HG03108 (cell line): ENCODE measurements around the gene ZNF787.

ENCODE experiments used
- ATAC-seq: cut with Tn5 transposase; IDR thresholded peaks from one replicate; pipeline ENCODE4 v1.9.1; 2021; ENCODE audit warnings: moderate library complexity; ENCODE audit not compliant: unreplicated experiment

ZNF787 gene

DNA sequence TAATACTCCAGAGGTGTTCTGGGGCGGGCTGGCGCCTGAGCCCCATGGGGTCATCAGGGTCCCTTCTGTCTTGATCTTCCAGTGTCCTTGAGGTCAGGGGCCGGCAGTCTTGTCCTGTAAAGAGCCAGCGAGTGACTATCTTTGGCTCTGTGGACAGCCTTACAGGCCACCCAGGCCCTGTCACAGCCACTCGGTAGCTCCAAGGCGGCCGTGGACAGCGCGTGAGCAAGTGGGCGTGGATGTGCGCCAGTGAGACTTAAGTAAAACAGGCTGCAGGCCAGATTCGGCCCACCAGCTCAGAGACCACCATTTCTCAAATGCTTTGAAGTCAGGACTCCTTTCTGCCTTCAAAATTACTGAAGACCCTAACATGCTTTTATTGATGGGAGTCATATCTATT lies 23.7 kb upstream of the ZNF787 start:
- no peak for ATAC-seq

DNA sequence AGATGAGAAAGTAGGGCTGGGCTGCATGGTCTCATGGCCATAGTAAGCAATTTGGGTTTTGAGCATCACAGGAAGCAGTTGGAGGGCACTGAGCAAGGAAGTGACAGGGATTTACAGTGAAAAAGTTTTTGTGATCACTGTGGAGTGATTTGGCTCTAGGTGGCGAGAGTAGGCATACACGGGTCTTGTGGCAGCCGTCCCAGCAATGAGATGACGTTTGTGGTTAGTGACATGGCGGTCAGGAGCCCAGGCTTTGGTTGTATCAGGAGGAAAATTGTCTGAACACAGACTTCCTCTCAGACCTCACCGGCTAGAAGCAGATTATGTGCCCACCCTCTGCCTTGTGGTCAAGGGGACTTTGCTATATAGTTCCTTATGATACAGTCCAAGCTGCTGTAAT lies 23.3 kb upstream of the ZNF787 start:
- no peak for ATAC-seq

DNA sequence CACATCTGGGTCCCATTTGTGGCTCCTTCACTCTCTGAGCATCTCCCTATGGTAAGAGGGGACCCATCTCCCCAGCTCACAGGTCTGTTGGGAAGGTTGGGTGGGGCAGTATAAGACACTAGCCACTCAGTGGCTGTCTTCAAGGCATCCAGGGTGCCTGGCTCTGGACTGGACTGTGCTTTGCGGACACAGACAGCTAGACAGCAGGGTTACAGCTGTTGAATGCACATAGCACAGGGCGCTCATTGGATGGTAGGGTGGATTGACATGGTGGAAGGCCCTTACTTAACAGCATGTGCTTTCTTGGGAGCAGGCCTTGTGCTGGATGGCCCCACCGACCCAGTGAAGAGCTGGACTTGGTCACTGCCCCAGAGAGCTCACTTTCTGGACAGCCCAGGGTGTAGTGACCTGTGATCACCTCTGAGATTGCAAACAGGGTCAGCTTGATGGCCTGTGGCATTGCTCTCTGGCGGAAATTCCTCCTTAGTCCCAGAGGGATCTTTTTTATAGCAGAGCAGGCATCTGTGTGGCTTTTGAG lies 21.9 kb upstream of the ZNF787 start:
- ATAC-seq = no peak

DNA sequence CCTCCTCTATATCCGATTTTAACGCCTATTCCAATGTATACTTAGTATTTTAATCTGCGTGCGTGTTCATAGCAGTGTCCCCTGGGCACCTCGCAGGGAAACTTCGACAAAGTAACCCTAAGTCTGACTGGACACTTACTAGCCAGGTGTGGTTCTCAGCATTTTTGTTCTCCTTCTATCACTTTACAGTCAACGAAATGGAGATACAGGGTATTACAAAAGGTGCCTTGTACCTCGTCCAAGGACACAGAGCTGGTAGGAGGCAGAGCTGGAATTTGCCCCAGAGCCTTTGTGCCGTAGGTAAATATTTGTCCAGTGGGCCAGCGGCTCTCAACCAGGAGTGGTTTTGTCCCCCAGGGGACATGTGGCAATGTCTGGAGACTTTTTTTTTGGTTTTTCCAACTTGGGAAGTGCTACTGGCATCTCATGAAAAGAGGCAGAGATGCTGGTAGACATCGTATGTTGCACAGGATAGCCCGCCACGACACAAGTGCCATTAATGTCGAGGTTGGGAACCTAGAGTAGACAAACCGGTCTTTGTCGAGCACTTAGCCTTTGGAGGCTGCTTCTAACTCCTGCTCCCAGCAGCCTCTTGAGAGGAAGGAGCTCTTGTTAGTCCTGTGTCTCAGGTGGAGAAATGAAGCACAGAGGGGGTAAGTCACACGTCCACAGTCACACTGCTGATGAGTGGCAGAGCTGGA lies 21.1 kb upstream of the ZNF787 start:
- no peak for ATAC-seq

DNA sequence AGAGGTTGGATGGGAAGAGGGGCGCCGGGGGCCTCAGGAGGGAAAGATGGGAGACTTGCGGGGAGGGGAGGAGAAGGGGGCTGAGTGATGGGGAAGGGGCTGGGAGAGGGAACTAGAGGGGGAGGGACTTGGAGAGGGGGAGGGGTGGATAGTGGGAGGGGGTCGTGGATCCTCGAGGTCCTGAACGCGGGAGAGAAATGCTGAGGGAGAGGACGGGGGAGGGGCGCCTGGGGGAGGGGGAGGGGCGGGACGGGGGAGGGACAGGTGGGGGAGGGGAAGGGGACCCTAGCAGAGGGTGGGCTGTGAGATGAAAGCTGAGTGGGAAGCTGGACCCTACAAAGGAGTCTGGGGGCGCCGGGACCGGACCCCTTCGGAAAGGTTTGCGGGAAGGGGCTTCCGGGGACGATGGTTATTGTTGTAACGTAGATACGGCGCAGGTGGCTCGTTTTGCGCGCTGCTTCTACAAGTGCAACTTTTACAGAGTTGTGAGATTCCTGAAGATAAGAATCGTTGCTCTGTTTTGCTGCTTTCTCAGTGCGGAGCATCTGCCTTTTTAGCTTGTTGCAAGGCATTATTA lies 20.4 kb upstream of the ZNF787 start:
- no peak for ATAC-seq

DNA sequence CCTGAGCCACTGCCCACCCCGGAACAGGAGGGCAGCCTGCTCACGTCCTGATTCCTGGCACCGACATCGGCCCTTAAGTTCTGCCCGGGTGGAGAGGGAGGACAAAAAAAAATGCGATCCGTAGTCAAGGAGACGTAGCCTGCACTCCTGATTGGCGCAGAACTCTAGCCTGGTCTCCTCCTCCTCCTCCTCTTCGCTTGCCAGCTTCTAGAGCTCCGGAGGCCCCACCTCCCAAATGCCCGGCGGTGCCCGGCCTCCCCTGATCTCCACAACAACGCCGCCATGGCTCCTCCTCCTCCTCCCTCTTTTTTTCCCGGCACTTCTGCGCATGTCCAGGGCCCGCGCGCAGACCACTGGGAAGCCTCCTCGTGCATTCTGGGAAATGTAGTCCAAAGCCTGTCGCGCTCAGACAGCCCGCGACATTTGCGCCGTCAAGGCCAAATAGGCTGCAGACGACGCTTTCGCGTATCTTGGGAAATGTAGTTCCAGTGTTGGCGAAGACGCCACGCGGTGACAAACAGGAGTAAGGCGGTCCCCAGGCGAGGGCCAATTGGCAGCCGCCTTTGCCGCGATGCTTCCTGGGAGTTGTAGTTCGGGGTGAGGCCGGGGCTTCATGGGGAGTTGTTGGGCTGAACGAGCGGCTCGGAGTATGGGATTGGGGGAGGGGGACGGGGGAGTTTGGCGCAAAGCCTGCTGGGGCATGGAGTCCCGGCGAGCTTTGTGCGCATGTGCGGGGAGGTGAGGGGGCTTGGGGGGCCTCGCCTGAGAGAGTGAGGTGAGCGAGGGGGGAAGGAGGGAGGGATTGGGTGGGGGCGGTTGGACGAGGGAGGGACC lies 19.7 kb upstream of the ZNF787 start, which contains the start of gene ZNF444:
Gene ZNF444, plus strand, starts transcription at position 705 of the 834 bp plus-strand sequence. CDS start 5,625 bp downstream, outside the sequence.
- peak; percentile 87 for ATAC-seq

DNA sequence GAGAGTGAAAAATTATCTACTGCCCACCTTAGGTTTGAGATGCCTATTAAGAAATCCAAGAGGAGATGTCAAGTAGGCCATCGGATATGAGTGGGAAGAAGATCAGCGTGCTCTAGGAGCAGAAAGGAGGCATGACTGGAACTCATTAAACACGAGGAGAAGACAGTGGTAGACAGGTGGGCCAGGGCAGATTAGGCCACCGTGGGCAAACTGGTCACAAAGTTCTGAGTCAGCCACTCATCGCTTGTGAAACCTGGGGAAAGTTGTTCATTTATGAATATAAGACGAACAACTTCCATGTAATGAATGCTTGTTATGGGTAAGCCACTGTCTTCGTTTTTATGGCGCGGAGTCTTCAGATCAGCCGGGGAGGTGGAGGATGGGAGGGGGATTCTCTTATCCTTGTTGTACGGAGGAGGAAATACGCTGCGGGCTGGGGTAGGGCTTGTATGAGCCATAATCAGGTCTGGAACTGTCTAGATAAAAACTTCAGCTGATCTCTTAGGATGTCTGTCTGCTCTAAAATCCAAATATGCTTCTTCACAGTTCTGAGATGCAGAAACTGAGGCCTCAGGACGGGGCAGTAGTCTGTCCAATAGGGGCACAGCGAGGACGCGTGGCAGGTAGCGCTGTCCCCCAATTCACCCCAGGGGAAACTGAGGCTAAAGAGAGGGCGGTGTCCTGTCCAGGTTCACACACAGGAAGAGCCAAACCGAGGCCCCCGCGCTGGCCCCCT lies 18.9 kb upstream of the ZNF787 start:
- ATAC-seq = no peak

DNA sequence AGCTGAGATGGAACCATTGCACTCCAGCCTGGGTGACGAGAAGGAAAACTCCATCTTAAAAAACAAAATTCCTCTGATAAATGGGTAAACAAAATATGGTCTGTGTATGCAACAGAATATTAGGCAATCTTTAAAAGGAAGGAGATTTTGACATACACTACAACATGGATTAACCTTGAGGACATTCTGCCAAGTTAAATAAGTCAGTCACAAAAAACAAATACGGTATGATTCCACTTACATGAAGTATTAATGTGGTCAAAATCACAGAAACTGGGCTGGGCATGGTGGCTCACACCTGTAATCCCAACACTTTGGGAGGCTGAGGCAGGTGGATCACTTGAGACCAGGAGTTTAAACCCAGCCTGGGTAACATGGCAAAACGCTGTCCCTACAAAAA lies 17.0 kb upstream of the ZNF787 start:
- no peak for ATAC-seq

DNA sequence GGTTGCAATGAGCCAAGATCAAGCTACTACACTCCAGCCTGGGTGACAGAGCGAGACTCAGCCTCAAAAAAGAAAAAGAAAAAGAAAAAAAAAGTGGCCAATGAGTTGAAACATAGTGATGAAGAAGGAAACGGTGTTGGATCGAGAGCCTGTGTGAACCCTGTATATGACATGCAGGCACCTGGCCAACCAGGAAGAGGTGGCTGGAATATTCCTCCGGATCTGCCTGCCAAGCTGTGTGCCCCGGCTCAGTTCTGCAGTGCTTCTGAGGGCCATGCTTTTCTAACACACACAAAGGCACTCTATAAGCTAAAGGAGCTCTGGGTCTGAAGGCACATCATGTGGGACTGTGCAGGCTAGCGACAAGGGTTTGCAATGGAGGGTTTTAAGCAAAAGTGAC lies 16.3 kb upstream of the ZNF787 start:
- ATAC-seq = no peak

DNA sequence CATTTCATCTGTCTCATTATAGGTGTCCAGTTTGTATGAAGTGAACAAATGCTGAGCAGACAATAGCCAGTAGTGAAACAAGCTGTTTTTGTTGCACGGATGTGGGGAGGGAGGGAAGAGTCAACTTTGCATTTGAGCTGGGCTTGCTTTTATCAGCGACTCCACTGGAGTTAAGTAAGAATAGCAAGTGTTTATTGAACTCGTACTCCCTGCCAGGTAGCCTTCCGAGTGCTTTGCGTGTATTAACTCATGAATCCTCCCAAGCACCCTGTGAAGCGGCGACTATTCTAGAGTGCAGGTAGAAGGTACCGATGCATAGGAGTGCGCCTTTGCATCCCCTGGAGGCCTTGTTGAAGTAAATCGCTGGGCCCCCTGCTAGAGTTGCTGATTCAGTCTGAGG lies 15.3 kb upstream of the ZNF787 start:
- no peak for ATAC-seq

DNA sequence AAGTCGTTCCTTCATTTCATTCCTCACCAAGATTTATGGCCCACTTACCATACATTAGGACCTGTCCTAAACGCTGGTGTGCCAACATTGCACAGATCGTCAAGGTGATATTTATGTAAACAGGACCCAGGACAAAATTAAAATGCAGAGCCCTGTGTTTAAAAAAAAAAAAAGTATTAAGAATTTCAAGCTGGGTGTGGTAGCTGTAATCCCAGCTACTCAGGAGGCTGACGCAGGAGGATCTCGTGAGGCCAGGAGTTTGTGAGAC lies 13.5 kb upstream of the ZNF787 start:
- no peak for ATAC-seq

DNA sequence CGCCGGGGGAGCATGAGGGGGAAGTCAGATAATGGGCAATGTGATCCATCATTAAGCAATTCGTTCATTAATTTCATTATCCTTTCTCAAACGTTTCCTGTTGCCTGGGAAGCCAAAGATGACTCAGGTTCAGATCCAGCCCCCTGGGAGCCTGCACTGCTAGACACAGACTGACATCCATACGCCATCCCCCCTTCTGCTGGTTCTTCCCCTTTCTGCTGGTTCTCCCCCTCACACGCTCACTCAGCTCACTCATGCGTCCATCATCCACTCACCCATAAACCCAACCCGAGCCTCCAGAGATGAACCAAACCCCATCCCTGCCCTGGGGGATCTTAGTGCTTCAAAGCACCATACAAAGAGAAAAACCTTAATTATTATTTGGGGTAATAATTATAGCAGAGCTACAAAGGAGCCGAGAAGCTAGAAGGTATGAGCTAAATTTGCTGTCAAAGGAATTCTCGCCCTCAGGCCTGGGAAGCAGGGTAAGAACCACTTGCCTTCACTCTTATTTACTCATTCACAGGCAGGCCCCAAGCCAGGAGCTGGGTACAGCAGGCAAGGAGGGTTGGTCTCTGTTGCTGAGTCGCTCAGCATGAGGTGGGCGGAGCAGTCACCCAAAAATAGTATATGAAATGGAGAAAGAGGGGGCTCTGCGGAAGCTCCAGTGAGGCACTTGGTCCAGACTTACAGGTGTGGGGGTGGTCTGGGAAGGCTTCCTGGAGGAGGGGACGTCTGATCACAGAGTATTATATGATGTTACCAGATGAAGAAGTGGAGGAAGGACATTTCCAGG lies 13.0 kb upstream of the ZNF787 start:
- ATAC-seq = no peak

DNA sequence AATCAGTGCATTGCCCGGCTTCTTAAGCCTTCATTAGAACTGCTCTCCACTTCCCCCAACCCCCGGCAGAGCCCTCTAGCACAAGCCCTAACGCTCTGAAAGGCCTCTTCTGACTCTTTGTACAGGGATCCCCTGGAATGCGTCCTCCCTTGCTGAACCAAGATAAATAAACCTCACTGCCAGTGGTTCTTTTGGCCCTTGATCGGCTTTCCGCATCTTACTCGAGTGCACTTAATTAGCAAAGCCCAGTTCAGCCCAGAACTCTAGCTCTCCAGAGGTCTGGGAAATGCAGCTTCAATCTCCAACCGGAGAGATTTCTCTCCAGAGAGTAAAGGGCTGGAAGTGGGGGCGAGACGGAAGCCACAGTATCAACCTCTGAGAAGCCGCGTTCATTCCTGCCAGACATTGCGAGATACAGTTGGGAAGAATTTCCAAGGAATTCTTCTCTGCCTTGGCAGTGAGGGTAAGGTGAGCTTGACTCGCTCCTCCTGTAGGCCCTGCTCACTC lies 11.3 kb upstream of the ZNF787 start:
- no peak for ATAC-seq

DNA sequence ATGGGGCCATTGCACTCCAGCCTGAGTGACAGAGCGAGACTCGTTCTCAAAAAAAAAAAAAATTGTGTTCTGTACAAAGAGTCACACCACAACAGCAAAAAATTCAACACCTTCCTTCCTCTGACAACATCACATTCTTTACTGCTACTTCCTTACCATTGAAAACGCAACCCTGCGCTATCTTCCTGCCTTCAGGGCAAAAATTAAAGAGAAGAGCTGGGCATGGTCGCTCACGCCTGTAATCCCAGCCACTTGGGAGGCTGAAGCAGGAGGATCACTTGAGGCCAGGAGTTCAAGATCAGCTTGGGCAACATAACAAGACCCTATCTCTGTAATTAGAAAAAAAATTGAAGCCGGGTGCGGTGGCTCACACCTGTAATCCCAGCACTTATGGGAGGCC lies 10.6 kb upstream of the ZNF787 start:
- ATAC-seq = no peak

DNA sequence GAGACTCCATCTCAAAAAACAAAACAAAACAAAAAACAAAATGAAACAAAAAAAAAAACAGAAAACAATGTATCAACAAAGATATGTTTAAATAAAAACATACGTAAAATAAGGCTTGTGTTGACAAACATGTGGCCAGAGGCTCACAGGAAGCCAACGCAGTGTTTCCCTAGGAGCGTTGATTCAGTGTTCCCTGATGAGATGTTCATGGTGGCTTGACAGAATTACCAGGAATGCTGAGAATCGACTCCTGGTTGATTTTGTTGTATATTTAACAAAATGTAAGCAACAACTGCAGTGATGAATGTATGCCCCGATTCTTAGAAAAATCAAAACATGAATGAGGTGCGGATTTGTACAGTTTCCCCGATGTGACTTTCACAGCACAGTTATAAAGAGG lies 8.9 kb upstream of the ZNF787 start:
- no peak for ATAC-seq

DNA sequence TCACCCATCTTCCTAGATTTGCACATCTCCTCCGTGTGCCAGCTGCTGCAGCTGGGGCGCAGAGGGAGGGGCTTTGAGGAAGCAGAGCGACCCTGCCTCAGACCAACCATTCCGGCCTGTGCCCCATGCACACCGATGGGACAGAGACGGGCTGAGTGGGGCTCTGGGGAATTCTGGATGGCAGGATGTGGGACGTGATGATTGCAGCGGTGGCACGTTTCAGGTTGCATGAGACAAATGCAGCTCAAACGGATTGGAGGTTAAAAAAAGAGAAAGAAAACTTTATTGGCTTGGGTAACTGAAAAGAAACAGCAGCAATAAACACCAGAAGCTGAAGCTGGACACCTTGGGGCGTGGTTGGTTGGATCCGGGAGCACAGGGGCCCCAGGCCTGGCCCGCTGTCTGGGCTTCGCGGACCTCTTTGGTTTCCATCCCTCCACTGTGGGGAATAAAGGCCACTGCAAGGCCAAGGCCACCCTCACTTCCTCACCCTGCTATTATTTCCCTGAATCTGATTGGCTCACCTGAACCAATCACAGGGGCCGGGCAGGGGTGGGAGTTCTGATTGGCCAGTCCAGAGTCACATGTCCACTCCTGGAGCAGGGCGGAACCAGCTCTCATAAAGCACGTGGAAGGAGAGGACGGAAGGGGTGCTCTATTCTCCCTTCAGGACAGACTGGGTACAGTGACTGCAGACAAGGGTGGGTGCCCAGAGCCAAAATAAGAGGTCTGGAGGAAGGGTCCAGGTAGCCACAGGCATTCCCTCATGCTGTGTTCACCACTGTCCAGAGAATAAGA lies 6.1 kb upstream of the ZNF787 start:
- ATAC-seq = no peak

DNA sequence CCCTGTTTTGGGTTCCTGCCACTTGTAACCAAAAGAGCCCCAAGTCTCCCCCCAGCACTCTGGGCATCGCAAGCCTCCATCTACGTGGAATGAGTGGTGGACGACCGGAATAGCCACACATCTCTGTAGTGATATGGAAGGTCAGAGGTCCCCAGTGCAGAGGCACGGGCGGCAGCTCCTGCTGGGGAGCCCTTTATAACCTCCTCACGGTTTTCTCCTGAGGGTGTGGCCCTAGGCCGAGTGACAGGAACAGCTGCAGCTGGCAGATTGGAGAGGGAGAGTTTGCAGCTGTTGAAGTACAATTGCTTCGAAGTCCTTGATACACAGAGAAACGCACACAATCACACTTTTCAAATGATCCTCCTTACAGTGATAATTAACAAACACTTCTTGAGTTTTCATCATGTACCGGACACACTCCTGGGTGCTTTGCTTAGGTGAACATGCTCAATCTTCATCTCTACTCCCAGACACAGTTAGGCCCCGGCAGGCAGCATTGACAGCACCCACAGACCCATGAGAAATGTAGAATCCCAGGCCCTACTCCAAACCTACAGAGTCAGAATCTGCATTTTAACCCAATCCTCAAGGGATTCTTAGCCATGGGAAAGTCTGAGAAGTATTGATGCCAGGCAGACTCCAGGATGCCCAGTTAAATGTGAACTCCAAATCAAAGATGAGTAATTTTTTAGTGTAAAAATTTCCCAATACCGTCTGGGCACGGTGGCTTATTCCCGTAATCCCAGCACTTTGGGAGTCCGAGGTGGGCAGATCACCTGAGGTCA lies 4.9 kb upstream of the ZNF787 start:
- no peak for ATAC-seq

DNA sequence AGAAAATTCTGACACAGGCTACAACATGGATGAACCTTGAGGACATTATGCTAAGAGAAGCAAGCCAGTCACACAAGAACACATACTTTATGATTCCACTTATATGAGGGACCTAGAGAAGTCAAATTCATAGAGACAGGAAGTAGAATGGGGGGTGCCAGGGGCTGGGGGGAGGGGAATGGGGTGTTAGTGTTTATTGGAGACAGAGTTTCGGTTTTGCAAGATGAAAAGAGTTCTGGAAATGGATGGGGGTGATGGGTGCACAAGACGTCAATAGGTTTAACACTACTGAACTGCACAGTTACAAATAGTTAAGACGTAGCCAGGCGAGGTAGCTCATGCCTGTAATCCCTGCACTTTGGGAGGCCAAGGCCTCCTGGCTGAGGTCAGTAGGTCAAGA lies 3.5 kb upstream of the ZNF787 start:
- no peak for ATAC-seq
